ENCODE data around the gene P2RY8. TPM values are rescaled to one million over a fixed set of nuclear protein-coding genes. Genes with fewer than 3 reads are reported as not detected.

The P2RY8 gene
- total RNA-seq, 1 donor from 2014 or later = not detected

DNA sequence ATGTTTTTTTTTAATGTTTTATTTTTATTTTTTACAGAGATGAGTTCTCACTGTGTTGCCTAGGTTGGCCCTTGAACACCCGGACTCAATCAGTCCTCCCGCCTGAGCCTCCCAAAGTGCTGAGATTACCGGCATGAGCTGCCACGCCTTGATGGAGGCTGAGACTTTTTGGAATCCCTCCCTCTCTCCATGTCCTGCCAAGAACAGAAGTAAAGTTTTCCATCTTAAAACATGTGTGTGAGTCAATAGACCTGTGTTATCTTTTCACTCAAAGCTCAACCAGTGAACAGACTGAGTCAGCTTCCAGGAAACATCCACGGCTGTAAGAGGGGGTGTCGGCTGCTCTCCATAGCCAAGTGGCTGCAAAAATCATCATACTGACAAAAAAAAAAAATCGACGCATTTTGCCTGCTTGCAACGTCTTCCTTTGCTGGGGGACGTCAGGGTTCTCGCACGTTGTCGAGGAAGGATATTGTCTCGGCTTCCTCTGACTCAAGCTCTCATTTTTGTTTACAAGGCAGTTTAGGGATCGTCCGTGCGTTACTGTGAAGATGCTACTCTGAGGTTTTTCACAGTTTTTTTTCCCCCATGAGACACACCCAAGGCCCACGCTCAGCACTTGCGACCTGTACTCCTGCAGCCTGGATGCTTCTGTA, 74.3 kb downstream of the P2RY8 start:
- DNase-seq (ENCODE audit: low spot score) = no peak

GRCh38 chrX:1462110-1462509, 74.9 kb downstream of the P2RY8 start:
- Mint-ChIP-seq H3K4me1 (ENCODE audit: unreplicated experiment) (no peaks in the 10 kb centered on the region), H3K4me3 (ENCODE audit: unreplicated experiment) (no peak overlapping the region), H3K36me3 (ENCODE audit: low read depth, unreplicated experiment) (peaks cover 4% of the 10 kb centered on the region), H3K9me3 (ENCODE audit: unreplicated experiment) (no peaks in the 10 kb centered on the region), H3K27me3 (ENCODE audit: unreplicated experiment) (peaks cover 5% of the 10 kb centered on the region), H3K27ac (ENCODE audit: unreplicated experiment) (no peak overlapping the region)
- TF ChIP-seq, protein P1, sequence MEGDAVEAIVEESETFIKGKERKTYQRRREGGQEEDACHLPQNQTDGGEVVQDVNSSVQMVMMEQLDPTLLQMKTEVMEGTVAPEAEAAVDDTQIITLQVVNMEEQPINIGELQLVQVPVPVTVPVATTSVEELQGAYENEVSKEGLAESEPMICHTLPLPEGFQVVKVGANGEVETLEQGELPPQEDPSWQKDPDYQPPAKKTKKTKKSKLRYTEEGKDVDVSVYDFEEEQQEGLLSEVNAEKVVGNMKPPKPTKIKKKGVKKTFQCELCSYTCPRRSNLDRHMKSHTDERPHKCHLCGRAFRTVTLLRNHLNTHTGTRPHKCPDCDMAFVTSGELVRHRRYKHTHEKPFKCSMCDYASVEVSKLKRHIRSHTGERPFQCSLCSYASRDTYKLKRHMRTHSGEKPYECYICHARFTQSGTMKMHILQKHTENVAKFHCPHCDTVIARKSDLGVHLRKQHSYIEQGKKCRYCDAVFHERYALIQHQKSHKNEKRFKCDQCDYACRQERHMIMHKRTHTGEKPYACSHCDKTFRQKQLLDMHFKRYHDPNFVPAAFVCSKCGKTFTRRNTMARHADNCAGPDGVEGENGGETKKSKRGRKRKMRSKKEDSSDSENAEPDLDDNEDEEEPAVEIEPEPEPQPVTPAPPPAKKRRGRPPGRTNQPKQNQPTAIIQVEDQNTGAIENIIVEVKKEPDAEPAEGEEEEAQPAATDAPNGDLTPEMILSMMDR (IDR thresholded peaks at IDR 0.05; ENCODE audit: unreplicated experiment) = no peak
- no peak for DNase-seq (ENCODE audit: low spot score)

More for the DNA sequence above, 74.3 kb downstream of the P2RY8 start:
- Mint-ChIP-seq H3K27me3 (ENCODE audit: unreplicated experiment) (peaks cover 9% of the 10 kb centered on the region), H3K27ac (ENCODE audit: unreplicated experiment) (no peak overlapping the region), H3K9me3 (ENCODE audit: unreplicated experiment) (peaks cover 5% of the 10 kb centered on the region), H3K4me3 (ENCODE audit: unreplicated experiment) (no peak overlapping the region), H3K36me3 (ENCODE audit: low read depth, unreplicated experiment) (peaks cover 4% of the 10 kb centered on the region), H3K4me1 (ENCODE audit: unreplicated experiment) (no peaks in the 10 kb centered on the region)
- TF ChIP-seq, protein P1 (IDR thresholded peaks at IDR 0.05; ENCODE audit: unreplicated experiment) = no peak

DNA sequence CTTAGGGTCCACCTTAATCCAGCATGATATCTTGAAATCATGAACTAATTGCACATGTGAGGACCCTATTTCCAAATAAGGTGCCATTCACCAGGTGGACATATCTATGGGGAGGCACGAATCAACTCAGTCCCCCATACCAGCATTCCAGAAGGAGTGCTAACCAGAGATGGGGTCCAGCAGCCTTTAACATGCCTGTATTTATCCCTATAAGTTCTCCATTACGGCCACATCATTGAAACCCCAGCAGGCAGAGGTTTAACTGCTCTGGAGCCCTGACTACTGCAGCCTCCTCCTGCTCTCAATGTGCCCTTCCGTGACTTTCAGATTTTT, 81.1 kb downstream of the P2RY8 start:
- no peaks in the 10 kb centered on the region for H3K4me1 Mint-ChIP-seq (ENCODE audit: unreplicated experiment)
- TF ChIP-seq, protein P1 (IDR thresholded peaks at IDR 0.05; ENCODE audit: unreplicated experiment) = no peak
- no peaks in the 10 kb centered on the region for H3K9me3 Mint-ChIP-seq (ENCODE audit: unreplicated experiment)
- no peaks in the 10 kb centered on the region for H3K36me3 Mint-ChIP-seq (ENCODE audit: low read depth, unreplicated experiment)
- H3K4me3 Mint-ChIP-seq (ENCODE audit: unreplicated experiment) = no peak overlapping the region
- DNase-seq (ENCODE audit: low spot score) = no peak
- peaks cover 5% of the 10 kb centered on the region for H3K27me3 Mint-ChIP-seq (ENCODE audit: unreplicated experiment)
- no peak overlapping the region for H3K27ac Mint-ChIP-seq (ENCODE audit: unreplicated experiment)

- peak; percentile 93 for DNase-seq (ENCODE audit: low spot score)
- Mint-ChIP-seq H3K27ac (ENCODE audit: unreplicated experiment) (no peak overlapping the region), H3K9me3 (ENCODE audit: unreplicated experiment) (peaks cover 3% of the 10 kb centered on the region), H3K4me3 (ENCODE audit: unreplicated experiment) (peak overlapping the region; percentile 43), H3K4me1 (ENCODE audit: unreplicated experiment) (no peaks in the 10 kb centered on the region), H3K36me3 (ENCODE audit: low read depth, unreplicated experiment) (peaks cover 10% of the 10 kb centered on the region), H3K27me3 (ENCODE audit: unreplicated experiment) (peaks cover 8% of the 10 kb centered on the region)
- TF ChIP-seq, protein P1 (IDR thresholded peaks at IDR 0.05; ENCODE audit: unreplicated experiment) = peak; percentile 87
These were observed 82.8 kb downstream of the P2RY8 start for GRCh38 chrX:1453951-1454785.

DNA sequence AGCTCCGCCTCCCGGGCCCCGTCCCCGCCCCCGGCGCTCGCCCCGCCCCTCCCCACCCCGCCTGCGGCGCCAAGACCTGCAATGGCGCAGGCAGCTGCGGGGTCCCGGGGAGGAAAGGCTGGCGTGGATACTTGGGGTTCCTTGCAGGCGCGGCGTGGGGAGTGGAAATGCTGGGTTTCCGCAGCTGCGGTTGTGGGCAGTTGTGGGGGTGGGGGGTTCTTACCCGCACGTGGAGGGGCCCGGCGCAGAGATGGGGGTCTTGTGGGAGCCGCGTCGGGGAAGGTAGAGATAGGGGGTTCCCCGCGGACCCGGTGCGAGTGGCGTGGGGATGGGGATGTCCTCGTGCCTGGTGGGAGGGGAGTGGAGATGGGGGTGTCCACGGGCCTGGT, 83.6 kb downstream of the P2RY8 start:
- no peak for DNase-seq (ENCODE audit: low spot score)
- H3K9me3 Mint-ChIP-seq (ENCODE audit: unreplicated experiment) = peaks cover 11% of the 10 kb centered on the region
- H3K4me1 Mint-ChIP-seq (ENCODE audit: unreplicated experiment) = peaks cover 7% of the 10 kb centered on the region
- TF ChIP-seq, protein P1 (IDR thresholded peaks at IDR 0.05; ENCODE audit: unreplicated experiment) = no peak
- peaks cover 18% of the 10 kb centered on the region for H3K36me3 Mint-ChIP-seq (ENCODE audit: low read depth, unreplicated experiment)
- H3K27ac Mint-ChIP-seq (ENCODE audit: unreplicated experiment) = no peak overlapping the region
- peak overlapping the region; percentile 76 for H3K4me3 Mint-ChIP-seq (ENCODE audit: unreplicated experiment)
- peaks cover 13% of the 10 kb centered on the region for H3K27me3 Mint-ChIP-seq (ENCODE audit: unreplicated experiment)
